Measurements from ENCODE around the gene LMF1.
"Not testable (repeated sequence)": the region's sequence is repeated elsewhere in the genome, so short reads cannot be mapped to it uniquely, and the experiment has no call there.

The LMF1 gene

GRCh38 chr16:959232-960040, 11.3 kb downstream of the LMF1 start:
- H3K27me3 ChIP-seq (ENCODE audit: control insufficient read depth in 5 of 5, insufficient read depth in 4 of 5, low read length in 5 of 5) = no peaks in the 10 kb centered on the region

DNA sequence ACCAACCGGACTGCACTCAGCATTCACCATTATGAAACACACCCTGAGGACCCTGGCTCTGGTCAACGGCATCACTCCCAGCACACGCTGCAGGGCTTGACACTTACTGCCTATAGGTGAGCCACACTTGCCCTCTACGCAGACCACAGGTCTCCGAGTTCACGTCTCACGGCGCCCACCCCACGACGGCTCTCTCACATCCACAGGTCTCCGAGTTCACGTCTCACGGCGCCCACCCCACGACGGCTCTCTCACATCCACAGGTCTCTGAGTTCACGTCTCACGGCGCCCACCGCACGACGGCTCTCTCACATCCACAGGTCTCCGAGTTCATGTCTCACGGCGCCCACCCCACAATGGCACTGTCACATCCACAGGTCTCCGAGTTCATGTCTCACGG, 15.0 kb downstream of the LMF1 start:
- not testable (repeated sequence) for H3K27ac ChIP-seq (ENCODE audit: low read depth, low read length)

More at GRCh38 chr16:959232-960040, 11.3 kb downstream of the LMF1 start:
- H3K36me3 ChIP-seq (ENCODE audit: control insufficient read depth in 5 of 5, insufficient read depth in 5 of 5, low read length in 5 of 5) = peaks cover 0 to 4% (median 4%) of the 10 kb centered on the region in 5 donors
- H3K9me3 ChIP-seq (ENCODE audit: control insufficient read depth in 5 of 5, low read length in 5 of 5) = no peaks in the 10 kb centered on the region
- no peak overlapping the region for H3K4me3 ChIP-seq (ENCODE audit: low read depth in 1 of 5, low read length in 5 of 5)
- H3K4me1 ChIP-seq (ENCODE audit: control insufficient read depth in 5 of 5, insufficient read depth in 5 of 5, low read length in 5 of 5) = peaks cover 0 to 12% (median 2%) of the 10 kb centered on the region in 5 donors
- H3K9ac ChIP-seq (ENCODE audit: low read length in 5 of 5) = no peak overlapping the region
- no peak overlapping the region for H3K27ac ChIP-seq (ENCODE audit: low read depth, low read length)

GRCh38 chr16:953818-954217, 17.0 kb downstream of the LMF1 start:
- not testable (repeated sequence) for H3K4me3 ChIP-seq (ENCODE audit: low read depth in 1 of 5, low read length in 5 of 5); H3K4me1 ChIP-seq (ENCODE audit: control insufficient read depth in 5 of 5, insufficient read depth in 5 of 5, low read length in 5 of 5); H3K9me3 ChIP-seq (ENCODE audit: control insufficient read depth in 5 of 5, low read length in 5 of 5); H3K27me3 ChIP-seq (ENCODE audit: control insufficient read depth in 5 of 5, insufficient read depth in 4 of 5, low read length in 5 of 5); H3K27ac ChIP-seq (ENCODE audit: low read depth, low read length); H3K9ac ChIP-seq (ENCODE audit: low read length in 5 of 5)
- peaks cover 0 to 31% (median 22%) of the 10 kb centered on the region in 5 donors for H3K36me3 ChIP-seq (ENCODE audit: control insufficient read depth in 5 of 5, insufficient read depth in 5 of 5, low read length in 5 of 5)

More for the DNA sequence above, 15.0 kb downstream of the LMF1 start:
- H3K4me3 ChIP-seq (ENCODE audit: low read depth in 1 of 5, low read length in 5 of 5); H3K27me3 ChIP-seq (ENCODE audit: control insufficient read depth in 5 of 5, insufficient read depth in 4 of 5, low read length in 5 of 5); H3K9ac ChIP-seq (ENCODE audit: low read length in 5 of 5); H3K4me1 ChIP-seq (ENCODE audit: control insufficient read depth in 5 of 5, insufficient read depth in 5 of 5, low read length in 5 of 5); H3K9me3 ChIP-seq (ENCODE audit: control insufficient read depth in 5 of 5, low read length in 5 of 5): not testable (repeated sequence)
- H3K36me3 ChIP-seq (ENCODE audit: control insufficient read depth in 5 of 5, insufficient read depth in 5 of 5, low read length in 5 of 5) = peaks cover 0 to 31% (median 22%) of the 10 kb centered on the region in 5 donors

GRCh38 chr16:952321-952720, 18.5 kb downstream of the LMF1 start:
- H3K27me3 ChIP-seq (ENCODE audit: control insufficient read depth in 5 of 5, insufficient read depth in 4 of 5, low read length in 5 of 5) = no peaks in the 10 kb centered on the region
- no peaks in the 10 kb centered on the region for H3K4me1 ChIP-seq (ENCODE audit: control insufficient read depth in 5 of 5, insufficient read depth in 5 of 5, low read length in 5 of 5)
- no peak overlapping the region for H3K9ac ChIP-seq (ENCODE audit: low read length in 5 of 5)
- no peaks in the 10 kb centered on the region for H3K9me3 ChIP-seq (ENCODE audit: control insufficient read depth in 5 of 5, low read length in 5 of 5)
- no peak overlapping the region for H3K4me3 ChIP-seq (ENCODE audit: low read depth in 1 of 5, low read length in 5 of 5)
- H3K36me3 ChIP-seq (ENCODE audit: control insufficient read depth in 5 of 5, insufficient read depth in 5 of 5, low read length in 5 of 5) = peaks cover 0 to 33% (median 22%) of the 10 kb centered on the region in 5 donors
- H3K27ac ChIP-seq (ENCODE audit: low read depth, low read length) = no peak overlapping the region

- Histone ChIP-seq H3K9me3 (ENCODE audit: control insufficient read depth in 5 of 5, low read length in 5 of 5) (no peaks in the 10 kb centered on the region), H3K4me3 (ENCODE audit: low read depth in 1 of 5, low read length in 5 of 5) (no peak overlapping the region), H3K4me1 (ENCODE audit: control insufficient read depth in 5 of 5, insufficient read depth in 5 of 5, low read length in 5 of 5) (no peaks in the 10 kb centered on the region), H3K9ac (ENCODE audit: low read length in 5 of 5) (no peak overlapping the region), H3K27ac (ENCODE audit: low read depth, low read length) (no peak overlapping the region), H3K27me3 (ENCODE audit: control insufficient read depth in 5 of 5, insufficient read depth in 4 of 5, low read length in 5 of 5) (no peaks in the 10 kb centered on the region), H3K36me3 (ENCODE audit: control insufficient read depth in 5 of 5, insufficient read depth in 5 of 5, low read length in 5 of 5) (peaks cover 0 to 38% (median 27%) of the 10 kb centered on the region in 5 donors)
Measured at GRCh38 chr16:951660-952301, 19.0 kb downstream of the LMF1 start.

DNA sequence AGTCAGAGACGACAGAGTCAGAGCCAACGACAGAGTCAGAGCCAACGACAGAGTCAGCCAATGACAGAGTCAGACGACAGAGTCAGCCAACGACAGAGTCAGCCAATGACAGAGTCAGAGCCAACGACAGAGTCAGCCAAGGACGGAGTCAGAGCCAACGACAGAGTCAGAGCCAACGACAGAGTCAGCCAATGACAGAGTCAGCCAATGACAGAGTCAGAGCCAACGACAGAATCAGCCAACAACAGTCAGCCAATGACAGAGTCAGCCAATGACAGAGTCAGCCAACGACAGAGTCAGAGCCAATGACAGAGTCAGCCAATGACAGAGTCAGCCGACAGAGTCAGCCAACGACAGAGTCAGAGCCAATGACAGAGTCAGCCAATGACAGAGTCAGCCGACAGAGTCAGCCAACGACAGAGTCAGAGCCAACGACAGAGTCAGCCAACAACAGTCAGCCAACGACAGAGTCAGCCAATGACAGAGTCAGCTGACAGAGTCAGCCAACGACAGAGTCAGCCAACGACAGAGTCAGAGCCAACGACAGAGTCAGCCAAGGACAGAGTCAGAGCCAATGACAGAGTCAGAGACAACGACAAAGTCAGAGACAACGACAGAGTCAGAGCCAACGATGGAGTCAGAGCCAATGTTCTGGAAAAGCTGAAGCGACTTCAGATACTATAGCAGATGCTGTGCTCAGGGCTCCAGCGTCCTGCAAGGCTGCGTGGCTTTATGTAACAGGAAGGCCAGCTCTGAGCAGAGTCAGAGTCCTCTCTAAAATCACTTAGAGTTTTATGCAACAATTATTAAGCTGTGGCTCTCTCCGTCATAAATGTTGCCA, 19.8 kb downstream of the LMF1 start:
- H3K27ac ChIP-seq (ENCODE audit: low read depth, low read length); H3K9ac ChIP-seq (ENCODE audit: low read length in 5 of 5); H3K4me3 ChIP-seq (ENCODE audit: low read depth in 1 of 5, low read length in 5 of 5); H3K27me3 ChIP-seq (ENCODE audit: control insufficient read depth in 5 of 5, insufficient read depth in 4 of 5, low read length in 5 of 5); H3K9me3 ChIP-seq (ENCODE audit: control insufficient read depth in 5 of 5, low read length in 5 of 5); H3K4me1 ChIP-seq (ENCODE audit: control insufficient read depth in 5 of 5, insufficient read depth in 5 of 5, low read length in 5 of 5): not testable (repeated sequence)
- peaks cover 0 to 47% (median 34%) of the 10 kb centered on the region in 5 donors for H3K36me3 ChIP-seq (ENCODE audit: control insufficient read depth in 5 of 5, insufficient read depth in 5 of 5, low read length in 5 of 5)

GRCh38 chr16:948767-949166, 22.0 kb downstream of the LMF1 start:
- H3K9ac ChIP-seq (ENCODE audit: low read length in 5 of 5); H3K4me1 ChIP-seq (ENCODE audit: control insufficient read depth in 5 of 5, insufficient read depth in 5 of 5, low read length in 5 of 5); H3K9me3 ChIP-seq (ENCODE audit: control insufficient read depth in 5 of 5, low read length in 5 of 5); H3K27me3 ChIP-seq (ENCODE audit: control insufficient read depth in 5 of 5, insufficient read depth in 4 of 5, low read length in 5 of 5); H3K4me3 ChIP-seq (ENCODE audit: low read depth in 1 of 5, low read length in 5 of 5); H3K27ac ChIP-seq (ENCODE audit: low read depth, low read length): not testable (repeated sequence)
- H3K36me3 ChIP-seq (ENCODE audit: control insufficient read depth in 5 of 5, insufficient read depth in 5 of 5, low read length in 5 of 5) = peaks cover 0 to 47% (median 33%) of the 10 kb centered on the region in 5 donors

GRCh38 chr16:947922-948303, 22.9 kb downstream of the LMF1 start:
- not testable (repeated sequence) for H3K9ac ChIP-seq (ENCODE audit: low read length in 5 of 5); H3K27ac ChIP-seq (ENCODE audit: low read depth, low read length); H3K4me1 ChIP-seq (ENCODE audit: control insufficient read depth in 5 of 5, insufficient read depth in 5 of 5, low read length in 5 of 5); H3K4me3 ChIP-seq (ENCODE audit: low read depth in 1 of 5, low read length in 5 of 5); H3K27me3 ChIP-seq (ENCODE audit: control insufficient read depth in 5 of 5, insufficient read depth in 4 of 5, low read length in 5 of 5); H3K9me3 ChIP-seq (ENCODE audit: control insufficient read depth in 5 of 5, low read length in 5 of 5)
- peaks cover 0 to 44% (median 33%) of the 10 kb centered on the region in 5 donors for H3K36me3 ChIP-seq (ENCODE audit: control insufficient read depth in 5 of 5, insufficient read depth in 5 of 5, low read length in 5 of 5)

DNA sequence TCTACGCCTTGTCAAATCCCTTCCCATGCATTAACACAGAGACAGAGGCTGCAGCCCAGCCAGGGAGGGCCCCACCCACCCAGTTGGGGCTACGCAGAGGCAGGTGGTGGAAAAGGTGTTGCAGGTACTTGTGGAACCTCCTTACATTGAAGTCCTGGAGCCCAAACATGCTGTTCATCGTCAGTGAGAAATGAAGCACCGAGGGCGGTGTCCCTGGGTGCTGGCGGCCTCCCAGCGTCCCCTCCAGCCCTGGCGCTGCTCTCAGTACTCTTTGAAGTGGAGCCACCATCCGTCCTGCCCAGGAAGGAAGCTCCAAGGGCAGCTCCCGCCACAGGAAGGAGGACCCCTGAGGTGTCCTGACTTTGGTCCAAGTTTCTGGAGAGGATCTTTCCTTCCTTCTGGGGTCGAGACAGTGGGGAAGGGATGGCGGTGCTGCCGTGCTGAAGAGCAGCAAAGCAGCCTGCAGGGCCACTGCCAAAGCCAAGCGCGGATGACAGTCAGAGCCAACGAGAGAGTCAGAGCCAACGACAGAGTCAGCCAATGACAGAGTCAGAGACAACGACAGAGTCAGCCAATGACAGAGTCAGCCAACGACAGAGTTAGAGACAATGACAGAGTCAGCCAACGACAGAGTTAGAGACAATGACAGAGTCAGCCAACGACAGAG, 23.4 kb downstream of the LMF1 start:
- peaks cover 0 to 4% (median 3%) of the 10 kb centered on the region in 5 donors for H3K9me3 ChIP-seq (ENCODE audit: control insufficient read depth in 5 of 5, low read length in 5 of 5)
- H3K36me3 ChIP-seq (ENCODE audit: control insufficient read depth in 5 of 5, insufficient read depth in 5 of 5, low read length in 5 of 5) = peaks cover 0 to 41% (median 33%) of the 10 kb centered on the region in 5 donors
- no peaks in the 10 kb centered on the region for H3K27me3 ChIP-seq (ENCODE audit: control insufficient read depth in 5 of 5, insufficient read depth in 4 of 5, low read length in 5 of 5)
- no peak overlapping the region for H3K27ac ChIP-seq (ENCODE audit: low read depth, low read length)
- peaks cover 0 to 7% (median 0%) of the 10 kb centered on the region in 5 donors for H3K4me1 ChIP-seq (ENCODE audit: control insufficient read depth in 5 of 5, insufficient read depth in 5 of 5, low read length in 5 of 5)
- no peak overlapping the region for H3K9ac ChIP-seq (ENCODE audit: low read length in 5 of 5)
- H3K4me3 ChIP-seq (ENCODE audit: low read depth in 1 of 5, low read length in 5 of 5) = no peak overlapping the region

Data from subcutaneous abdominal adipose tissue (tissue), 5 donors.